Subcutaneous adipose tissue (tissue), 4 donors: ENCODE data around the gene KCNQ4. TPM values are rescaled to one million over a fixed set of nuclear protein-coding genes. Genes with fewer than 3 reads are reported as not detected.

ENCODE experiments used
- CTCF ChIP-seq: fragments of 450-650 bp; IDR thresholded peaks from one replicate; pipeline ENCODE4 v1.5.1; 2016; ENCODE audit warnings: low read depth, mild to moderate bottlenecking, control low read depth, antibody characterized with exemption, moderate library complexity
- total RNA-seq, 4 donors: library from RNA; depleted of rRNA; stranded (reverse); fragments of >200 nt; gene quantifications; one replicate each; pipeline ENCODE4 v1.1.0, GENCODE V29; 2016

The KCNQ4 gene
- total RNA-seq, 4 donors from 2014 or later: 0.34 to 1.1 (median 0.49) TPM; not detected in 1

GRCh38 chr1:40772146-40772955 is 11.2 kb upstream of the KCNQ4 start:
- no peak for TF ChIP-seq CTCF

GRCh38 chr1:40773748-40774265 is 9.8 kb upstream of the KCNQ4 start:
- no peak for TF ChIP-seq CTCF

- no peak for TF ChIP-seq CTCF
Observed at GRCh38 chr1:40774266-40774998, 9.2 kb upstream of the KCNQ4 start.

GRCh38 chr1:40776236-40777072 is 7.1 kb upstream of the KCNQ4 start:
- no peak for TF ChIP-seq CTCF

GRCh38 chr1:40777224-40777970 is 6.2 kb upstream of the KCNQ4 start:
- TF ChIP-seq CTCF: no peak

GRCh38 chr1:40780678-40781607 is 2.6 kb upstream of the KCNQ4 start:
- no peak for TF ChIP-seq CTCF
